Loucy (cell line): ENCODE results near the gene IPPK.

Experiments used
- H2AFZ ChIP-seq: fragments of 200-600 bp; sonication (generic); 2 replicates; pipeline ENCODE4 v1.6.0; 2016; ENCODE audit warnings: antibody characterized with exemption, mild to moderate bottlenecking, low read length, moderate library complexity
- H3F3A ChIP-seq: fragments of 200-600 bp; 2 replicates; pipeline ENCODE4 v1.6.0; 2016; ENCODE audit warnings: antibody characterized with exemption, low read depth, mild to moderate bottlenecking
- H3K27me3 ChIP-seq: fragments of 200-600 bp; sonication (generic); 2 replicates; pipeline ENCODE4 v1.6.1; 2014; ENCODE audit warnings: low read length, mild to moderate bottlenecking; ENCODE audit not compliant: insufficient read depth, poor library complexity, severe bottlenecking
- H3K36me3 ChIP-seq: fragments of 200-600 bp; sonication (generic); 2 replicates; pipeline ENCODE4 v1.6.1; 2016; ENCODE audit warnings: low read length; ENCODE audit not compliant: insufficient read depth
- H3K4me1 ChIP-seq: fragments of 200-600 bp; sonication (generic); 2 replicates; pipeline ENCODE4 v1.5.1; 2014; ENCODE audit warnings: low read length, mild to moderate bottlenecking; ENCODE audit not compliant: insufficient read depth, poor library complexity, severe bottlenecking
- H3K4me2 ChIP-seq: fragments of 200-600 bp; sonication (generic); 2 replicates; pipeline ENCODE4 v1.6.0; 2014; ENCODE audit warnings: antibody characterized with exemption, low read length, low read depth, mild to moderate bottlenecking; ENCODE audit not compliant: poor library complexity, severe bottlenecking
- H3K4me3 ChIP-seq: fragments of 200-600 bp; sonication (generic); 2 replicates; pipeline ENCODE4 v1.5.1; 2014; ENCODE audit warnings: low read length, mild to moderate bottlenecking, mixed read lengths; ENCODE audit not compliant: poor library complexity, severe bottlenecking
- H3K79me2 ChIP-seq: fragments of 200-600 bp; sonication (generic); 2 replicates; pipeline ENCODE4 v1.6.1; 2014; ENCODE audit warnings: low read length; ENCODE audit not compliant: insufficient read depth
- H3K9ac ChIP-seq: fragments of 200-600 bp; sonication (generic); 2 replicates; pipeline ENCODE4 v1.6.0; 2014; ENCODE audit warnings: mild to moderate bottlenecking, low read depth, low read length, moderate library complexity; ENCODE audit not compliant: poor library complexity, severe bottlenecking
- H3K9me2 ChIP-seq: fragments of 200-600 bp; sonication (generic); replicated peaks from 2 replicates; pipeline ENCODE4 v1.6.1; 2016; ENCODE audit warnings: low read depth, low read length, mixed read lengths
- H3K9me3 ChIP-seq: fragments of 200-600 bp; sonication (generic); 2 replicates; pipeline ENCODE4 v1.6.1; 2014; ENCODE audit warnings: mild to moderate bottlenecking, antibody characterized with exemption, low read length, low read depth; ENCODE audit not compliant: insufficient read depth
- H4K20me1 ChIP-seq: fragments of 200-600 bp; sonication (generic); 2 replicates; pipeline ENCODE4 v1.6.0; 2014; ENCODE audit warnings: antibody characterized with exemption, low read length, mild to moderate bottlenecking; ENCODE audit not compliant: insufficient read depth, poor library complexity, severe bottlenecking
- EZH2phosphoT487 ChIP-seq: fragments of 200-600 bp; IDR thresholded peaks from 2 replicates; pipeline ENCODE4 v1.6.1; 2018; ENCODE audit warnings: antibody characterized with exemption, mild to moderate bottlenecking, moderate library complexity, borderline replicate concordance
- TF ChIP-seq, protein P1 (sequence below): fragments of 200-600 bp; sonication (generic); conservative IDR thresholded peaks from 2 replicates; pipeline ENCODE4 v1.5.1; 2014; ENCODE audit warnings: mild to moderate bottlenecking, antibody characterized with exemption, low read length

Gene IPPK

DNA sequence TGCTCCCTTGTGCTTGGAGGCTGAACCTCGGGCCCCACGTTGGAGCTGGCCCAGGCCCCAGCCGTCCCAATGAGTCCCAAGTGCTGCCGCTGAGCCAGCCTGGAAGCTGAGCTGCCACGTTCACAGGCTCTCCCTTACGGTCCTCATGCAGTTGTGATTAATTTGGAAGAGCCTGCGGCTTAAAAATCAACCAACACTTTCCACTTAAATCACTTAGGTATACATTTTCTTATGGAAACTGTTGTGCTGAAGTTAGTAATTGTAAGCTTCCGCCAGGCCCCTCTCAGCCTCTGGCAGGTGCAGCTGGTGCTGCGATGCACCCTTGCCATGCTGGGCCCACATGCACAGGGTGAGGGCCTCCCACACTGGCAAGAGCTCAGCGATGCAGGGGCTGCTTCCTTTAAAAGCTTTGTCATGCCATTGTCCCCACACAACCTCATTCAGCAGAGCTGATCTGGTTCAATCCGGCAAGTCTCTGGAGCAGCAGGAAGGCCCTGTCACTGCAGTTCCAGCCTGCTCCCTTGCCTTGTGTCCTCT lies 61.0 kb downstream of the IPPK start:
- Histone ChIP-seq H3F3A (no peaks in the 10 kb centered on the region), H3K9ac (no peak overlapping the region), H3K4me3 (no peak overlapping the region), H3K4me2 (no peak overlapping the region), H3K4me1 (peaks cover 3% of the 10 kb centered on the region), H2AFZ (no peak overlapping the region), H3K27me3 (no peaks in the 10 kb centered on the region), H3K9me2 (no peaks in the 10 kb centered on the region), H4K20me1 (no peaks in the 10 kb centered on the region), H3K36me3 (peaks cover 27% of the 10 kb centered on the region; the same call in 1 of the 2 replicates), H3K9me3 (0 out of 2 replicates have a peak, but pooled peaks cover 1% of the 10 kb centered on the region), H3K79me2 (no peaks in the 10 kb centered on the region)
- no peak for TF ChIP-seq EZH2phosphoT487
- TF ChIP-seq, protein P1, sequence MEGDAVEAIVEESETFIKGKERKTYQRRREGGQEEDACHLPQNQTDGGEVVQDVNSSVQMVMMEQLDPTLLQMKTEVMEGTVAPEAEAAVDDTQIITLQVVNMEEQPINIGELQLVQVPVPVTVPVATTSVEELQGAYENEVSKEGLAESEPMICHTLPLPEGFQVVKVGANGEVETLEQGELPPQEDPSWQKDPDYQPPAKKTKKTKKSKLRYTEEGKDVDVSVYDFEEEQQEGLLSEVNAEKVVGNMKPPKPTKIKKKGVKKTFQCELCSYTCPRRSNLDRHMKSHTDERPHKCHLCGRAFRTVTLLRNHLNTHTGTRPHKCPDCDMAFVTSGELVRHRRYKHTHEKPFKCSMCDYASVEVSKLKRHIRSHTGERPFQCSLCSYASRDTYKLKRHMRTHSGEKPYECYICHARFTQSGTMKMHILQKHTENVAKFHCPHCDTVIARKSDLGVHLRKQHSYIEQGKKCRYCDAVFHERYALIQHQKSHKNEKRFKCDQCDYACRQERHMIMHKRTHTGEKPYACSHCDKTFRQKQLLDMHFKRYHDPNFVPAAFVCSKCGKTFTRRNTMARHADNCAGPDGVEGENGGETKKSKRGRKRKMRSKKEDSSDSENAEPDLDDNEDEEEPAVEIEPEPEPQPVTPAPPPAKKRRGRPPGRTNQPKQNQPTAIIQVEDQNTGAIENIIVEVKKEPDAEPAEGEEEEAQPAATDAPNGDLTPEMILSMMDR: no peak

DNA sequence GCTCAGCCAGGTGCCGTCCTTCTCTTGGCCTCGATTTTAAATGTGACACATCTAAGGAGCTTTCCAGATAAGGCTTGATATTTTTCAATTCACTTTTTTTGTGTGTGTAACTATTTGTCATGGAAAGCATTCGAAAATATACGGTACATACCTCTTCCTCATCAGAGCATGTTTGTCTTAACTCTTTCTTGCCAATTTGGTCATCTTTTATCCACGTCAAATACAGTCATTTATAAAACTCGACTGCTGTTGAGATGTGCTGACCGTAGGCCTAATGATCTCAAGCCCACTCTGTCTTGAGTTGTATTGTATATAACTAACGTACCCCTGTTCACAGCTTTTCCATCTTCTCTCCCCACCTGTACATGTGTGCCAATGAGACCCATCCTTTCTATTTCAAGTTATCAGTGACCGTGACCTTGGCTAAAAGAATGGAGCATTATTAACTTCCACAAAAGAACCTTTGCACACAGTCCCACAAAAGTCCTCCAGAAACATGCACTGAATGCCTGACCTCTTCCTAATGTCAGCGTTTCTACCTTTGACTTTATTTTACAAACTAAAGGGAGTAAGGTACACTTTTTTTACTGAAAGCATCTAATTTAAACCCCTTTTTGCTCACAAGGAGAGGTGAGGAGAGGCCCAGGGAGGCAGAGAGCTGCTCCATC lies 61.6 kb downstream of the IPPK start:
- Histone ChIP-seq H3F3A (no peaks in the 10 kb centered on the region), H2AFZ (no peak overlapping the region), H3K4me3 (no peak overlapping the region), H3K9me3 (0 out of 2 replicates have a peak, but pooled peaks cover 6% of the 10 kb centered on the region), H3K4me2 (no peak overlapping the region), H3K36me3 (peaks cover 21% of the 10 kb centered on the region; the same call in 1 of the 2 replicates), H3K79me2 (no peaks in the 10 kb centered on the region), H3K9me2 (no peaks in the 10 kb centered on the region), H3K4me1 (peaks cover 3% of the 10 kb centered on the region), H3K9ac (no peak overlapping the region), H4K20me1 (no peaks in the 10 kb centered on the region), H3K27me3 (no peaks in the 10 kb centered on the region)
- TF ChIP-seq EZH2phosphoT487: no peak
- TF ChIP-seq, protein P1: no peak

DNA sequence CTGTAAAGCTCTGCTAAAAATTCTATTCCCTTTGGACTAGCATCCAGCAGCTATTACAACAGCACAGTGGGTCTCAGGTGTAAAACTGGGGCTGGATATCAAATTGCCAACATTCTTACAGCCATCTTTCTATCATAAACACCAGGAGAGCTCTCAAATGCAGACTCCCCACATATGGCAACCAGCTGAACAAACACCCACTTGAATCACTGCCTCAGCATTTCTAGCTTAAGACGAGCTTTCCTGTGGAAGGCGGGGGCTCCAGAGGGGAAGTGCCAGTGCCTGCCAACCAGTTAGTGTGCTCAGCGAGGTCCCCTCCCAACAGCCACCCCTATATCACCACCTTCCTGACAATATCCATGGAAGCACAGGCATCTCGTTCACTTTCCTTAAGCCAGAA lies 62.2 kb downstream of the IPPK start:
- Histone ChIP-seq H3K4me1 (peaks cover 3% of the 10 kb centered on the region), H3K79me2 (no peaks in the 10 kb centered on the region), H3K9me2 (no peaks in the 10 kb centered on the region), H4K20me1 (no peaks in the 10 kb centered on the region), H3K4me3 (no peak overlapping the region), H3K4me2 (no peak overlapping the region), H3K36me3 (peaks cover 15% of the 10 kb centered on the region; the same call in 1 of the 2 replicates), H3K27me3 (no peaks in the 10 kb centered on the region), H3K9ac (no peak overlapping the region), H3F3A (no peaks in the 10 kb centered on the region), H2AFZ (no peak overlapping the region), H3K9me3 (0 out of 2 replicates have a peak, but pooled peaks cover 6% of the 10 kb centered on the region)
- TF ChIP-seq EZH2phosphoT487: no peak
- TF ChIP-seq, protein P1: no peak
